Breast epithelium (tissue), 3 donors: ENCODE data around the gene SYNGR3.

Experiments used
- POLR2A ChIP-seq: fragments of 450-650 bp; IDR thresholded peaks from one replicate; pipeline ENCODE4 v1.6.1; 2016; ENCODE audit warnings: antibody characterized with exemption, mild to moderate bottlenecking, moderate library complexity
- POLR2AphosphoS5 ChIP-seq, 3 donors: sonication (generic); formaldehyde crosslinking; IDR thresholded peaks; one replicate each; pipeline ENCODE4 v1.6.1; 2017; ENCODE audit warnings: antibody characterized with exemption in 3 of 3
- TF ChIP-seq, protein P1 (sequence below), 3 donors: fragments of 450-650 bp; IDR thresholded peaks; one replicate each; pipeline ENCODE4 v1.5.1; 2016 to 2017; ENCODE audit warnings: antibody characterized with exemption in 3 of 3, mild to moderate bottlenecking in 3 of 3, moderate library complexity in 3 of 3

GRCh38 chr16:2038382-2039231 lies 48.8 kb downstream of the SYNGR3 start:
- TF ChIP-seq, protein P1, sequence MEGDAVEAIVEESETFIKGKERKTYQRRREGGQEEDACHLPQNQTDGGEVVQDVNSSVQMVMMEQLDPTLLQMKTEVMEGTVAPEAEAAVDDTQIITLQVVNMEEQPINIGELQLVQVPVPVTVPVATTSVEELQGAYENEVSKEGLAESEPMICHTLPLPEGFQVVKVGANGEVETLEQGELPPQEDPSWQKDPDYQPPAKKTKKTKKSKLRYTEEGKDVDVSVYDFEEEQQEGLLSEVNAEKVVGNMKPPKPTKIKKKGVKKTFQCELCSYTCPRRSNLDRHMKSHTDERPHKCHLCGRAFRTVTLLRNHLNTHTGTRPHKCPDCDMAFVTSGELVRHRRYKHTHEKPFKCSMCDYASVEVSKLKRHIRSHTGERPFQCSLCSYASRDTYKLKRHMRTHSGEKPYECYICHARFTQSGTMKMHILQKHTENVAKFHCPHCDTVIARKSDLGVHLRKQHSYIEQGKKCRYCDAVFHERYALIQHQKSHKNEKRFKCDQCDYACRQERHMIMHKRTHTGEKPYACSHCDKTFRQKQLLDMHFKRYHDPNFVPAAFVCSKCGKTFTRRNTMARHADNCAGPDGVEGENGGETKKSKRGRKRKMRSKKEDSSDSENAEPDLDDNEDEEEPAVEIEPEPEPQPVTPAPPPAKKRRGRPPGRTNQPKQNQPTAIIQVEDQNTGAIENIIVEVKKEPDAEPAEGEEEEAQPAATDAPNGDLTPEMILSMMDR (IDR thresholded peaks at IDR 0.05): no peak
- TF ChIP-seq POLR2AphosphoS5 (IDR thresholded peaks at IDR 0.05) (no peak), POLR2A (no peak)
